ENCODE data around the gene SLC8A1.

Gene SLC8A1

DNA sequence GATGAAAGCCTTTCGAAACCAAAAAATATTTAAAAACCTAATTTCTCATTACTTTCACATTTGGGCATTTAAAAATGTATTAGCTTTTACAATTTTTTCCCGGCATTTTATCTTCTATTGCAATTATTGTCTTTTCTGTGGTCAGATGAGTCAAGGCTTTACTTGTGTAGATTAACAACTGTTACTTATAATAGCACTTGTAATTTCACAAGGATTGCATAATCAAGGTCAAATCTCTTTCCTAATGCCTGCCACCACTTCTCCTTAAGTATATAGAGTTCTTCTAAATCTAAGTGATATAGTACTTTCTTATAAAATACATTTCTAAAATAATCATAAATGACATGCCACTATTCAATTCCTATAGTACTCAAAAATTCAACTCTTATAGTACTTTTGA is 67.2 kb downstream of the SLC8A1 start:
- Histone ChIP-seq H3K4me2 (ENCODE audit: insufficient read depth, low read length) (no peak overlapping the region), H3K4me1 (ENCODE audit: insufficient read depth, low read length) (no peaks in the 10 kb centered on the region), H3K27me3 (ENCODE audit: insufficient read depth, low read length, poor library complexity) (no peaks in the 10 kb centered on the region), H3K9ac (ENCODE audit: low read depth, low read length) (no peak overlapping the region), H3K36me3 (ENCODE audit: insufficient read depth, low read length) (peaks cover 11% of the 10 kb centered on the region; the same call in 1 of the 2 replicates), H3K27ac (ENCODE audit: low read length) (no peak overlapping the region), H3K79me2 (ENCODE audit: insufficient read depth, low read length) (peaks cover 3% of the 10 kb centered on the region; the same call in 1 of the 2 replicates), H3K9me3 (ENCODE audit: insufficient read depth, low read length, severe bottlenecking) (peaks cover 21% of the 10 kb centered on the region), H3K4me3 (ENCODE audit: low read depth in 1 of 2, low read length in 2 of 2) (no peak overlapping the region), H2AFZ (ENCODE audit: low read depth, low read length) (no peak overlapping the region), H4K20me1 (ENCODE audit: insufficient read depth, low read length) (no peaks in the 10 kb centered on the region)
- ATAC-seq (ENCODE audit: insufficient read depth, low read depth) (no peak), DNase-seq (no peak)
- TF ChIP-seq, protein P1, sequence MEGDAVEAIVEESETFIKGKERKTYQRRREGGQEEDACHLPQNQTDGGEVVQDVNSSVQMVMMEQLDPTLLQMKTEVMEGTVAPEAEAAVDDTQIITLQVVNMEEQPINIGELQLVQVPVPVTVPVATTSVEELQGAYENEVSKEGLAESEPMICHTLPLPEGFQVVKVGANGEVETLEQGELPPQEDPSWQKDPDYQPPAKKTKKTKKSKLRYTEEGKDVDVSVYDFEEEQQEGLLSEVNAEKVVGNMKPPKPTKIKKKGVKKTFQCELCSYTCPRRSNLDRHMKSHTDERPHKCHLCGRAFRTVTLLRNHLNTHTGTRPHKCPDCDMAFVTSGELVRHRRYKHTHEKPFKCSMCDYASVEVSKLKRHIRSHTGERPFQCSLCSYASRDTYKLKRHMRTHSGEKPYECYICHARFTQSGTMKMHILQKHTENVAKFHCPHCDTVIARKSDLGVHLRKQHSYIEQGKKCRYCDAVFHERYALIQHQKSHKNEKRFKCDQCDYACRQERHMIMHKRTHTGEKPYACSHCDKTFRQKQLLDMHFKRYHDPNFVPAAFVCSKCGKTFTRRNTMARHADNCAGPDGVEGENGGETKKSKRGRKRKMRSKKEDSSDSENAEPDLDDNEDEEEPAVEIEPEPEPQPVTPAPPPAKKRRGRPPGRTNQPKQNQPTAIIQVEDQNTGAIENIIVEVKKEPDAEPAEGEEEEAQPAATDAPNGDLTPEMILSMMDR (IDR thresholded peaks at IDR 0.05; ENCODE audit: borderline replicate concordance, extremely low read depth, low read length, poor library complexity, severe bottlenecking) = no peak
- no peak for TF ChIP-seq EZH2 (IDR thresholded peaks at IDR 0.05; ENCODE audit: borderline replicate concordance, low read depth, low read length, severe bottlenecking)

- no peak overlapping the region for H3K4me2 ChIP-seq (ENCODE audit: insufficient read depth, low read length)
- no peak overlapping the region for H3K27ac ChIP-seq (ENCODE audit: low read length)
Measured at GRCh38 chr2:40384233-40384632, 67.7 kb downstream of the SLC8A1 start.

DNA sequence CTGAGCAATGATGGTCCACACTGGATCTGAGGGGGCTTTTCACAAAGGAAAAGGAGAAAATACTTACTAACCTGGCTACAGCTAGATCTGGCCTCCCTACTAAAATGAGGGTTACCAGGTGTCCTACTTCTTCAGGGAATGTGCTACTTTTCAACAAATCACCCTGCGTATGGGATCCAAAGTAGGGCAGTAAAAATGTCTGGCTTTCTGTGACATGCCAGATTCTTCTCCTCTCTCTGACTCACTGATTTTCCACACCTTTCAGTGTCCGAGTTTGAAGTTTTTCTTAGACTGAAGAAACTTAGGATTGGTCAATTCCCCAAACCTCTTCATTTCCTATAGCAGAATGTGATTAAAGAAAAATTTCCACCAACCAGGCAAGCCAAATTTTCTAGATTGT is 71.2 kb downstream of the SLC8A1 start:
- ATAC-seq (ENCODE audit: insufficient read depth, low read depth) = no peak
- H3K9me3 ChIP-seq (ENCODE audit: insufficient read depth, low read length, severe bottlenecking) = peaks cover 21% of the 10 kb centered on the region
- no peak for DNase-seq

More at GRCh38 chr2:40384233-40384632, 67.7 kb downstream of the SLC8A1 start:
- Histone ChIP-seq H3K9me3 (ENCODE audit: insufficient read depth, low read length, severe bottlenecking) (peaks cover 21% of the 10 kb centered on the region), H3K9ac (ENCODE audit: low read depth, low read length) (no peak overlapping the region), H2AFZ (ENCODE audit: low read depth, low read length) (no peak overlapping the region), H3K79me2 (ENCODE audit: insufficient read depth, low read length) (peaks cover 2% of the 10 kb centered on the region; the same call in 1 of the 2 replicates), H3K4me3 (ENCODE audit: low read depth in 1 of 2, low read length in 2 of 2) (no peak overlapping the region), H3K4me1 (ENCODE audit: insufficient read depth, low read length) (no peaks in the 10 kb centered on the region), H3K36me3 (ENCODE audit: insufficient read depth, low read length) (peaks cover 11% of the 10 kb centered on the region; the same call in 1 of the 2 replicates), H4K20me1 (ENCODE audit: insufficient read depth, low read length) (no peaks in the 10 kb centered on the region), H3K27me3 (ENCODE audit: insufficient read depth, low read length, poor library complexity) (no peaks in the 10 kb centered on the region)
- TF ChIP-seq, protein P1 (IDR thresholded peaks at IDR 0.05; ENCODE audit: borderline replicate concordance, extremely low read depth, low read length, poor library complexity, severe bottlenecking) = no peak
- no peak for TF ChIP-seq EZH2 (IDR thresholded peaks at IDR 0.05; ENCODE audit: borderline replicate concordance, low read depth, low read length, severe bottlenecking)
- DNase-seq = no peak
- no peak for ATAC-seq (ENCODE audit: insufficient read depth, low read depth)

More for the DNA sequence above, 71.2 kb downstream of the SLC8A1 start:
- no peak overlapping the region for H3K9ac ChIP-seq (ENCODE audit: low read depth, low read length)
- no peak overlapping the region for H2AFZ ChIP-seq (ENCODE audit: low read depth, low read length)
- peaks cover 11% of the 10 kb centered on the region; the same call in 1 of the 2 replicates for H3K36me3 ChIP-seq (ENCODE audit: insufficient read depth, low read length)
- H3K4me1 ChIP-seq (ENCODE audit: insufficient read depth, low read length) = no peaks in the 10 kb centered on the region
- H3K27ac ChIP-seq (ENCODE audit: low read length) = no peak overlapping the region
- H3K4me3 ChIP-seq (ENCODE audit: low read depth in 1 of 2, low read length in 2 of 2) = no peak overlapping the region
- TF ChIP-seq, protein P1 (IDR thresholded peaks at IDR 0.05; ENCODE audit: borderline replicate concordance, extremely low read depth, low read length, poor library complexity, severe bottlenecking) = no peak
- no peak for TF ChIP-seq EZH2 (IDR thresholded peaks at IDR 0.05; ENCODE audit: borderline replicate concordance, low read depth, low read length, severe bottlenecking)
- no peaks in the 10 kb centered on the region for H4K20me1 ChIP-seq (ENCODE audit: insufficient read depth, low read length)
- H3K79me2 ChIP-seq (ENCODE audit: insufficient read depth, low read length) = peaks cover 2% of the 10 kb centered on the region; the same call in 1 of the 2 replicates
- no peak overlapping the region for H3K4me2 ChIP-seq (ENCODE audit: insufficient read depth, low read length)
- no peaks in the 10 kb centered on the region for H3K27me3 ChIP-seq (ENCODE audit: insufficient read depth, low read length, poor library complexity)
